Lower lobe of right lung (tissue), 2 donors: ENCODE measurements around the gene DPP6. TPM values are rescaled to one million over a fixed set of nuclear protein-coding genes. Genes with fewer than 3 reads are reported as not detected.

ENCODE experiments used
- ATAC-seq, 2 donors: fragments of 200-7000 bp; cut with Tn5 transposase; one replicate each; pipeline ENCODE4 v1.9.1; 2020 to 2022; ENCODE audit warnings: mild to moderate bottlenecking in 2 of 2, moderate library complexity in 2 of 2
- DNase-seq: peaks from one replicate; pipeline ENCODE4 v3.0.0-alpha.2; 2020
- H3K27ac ChIP-seq: fragments of 200-600 bp; one replicate; pipeline ENCODE4 v1.8.0; 2022
- H3K27me3 ChIP-seq: fragments of 200-600 bp; one replicate; pipeline ENCODE4 v1.8.0; 2022; ENCODE audit warnings: low read depth
- H3K36me3 ChIP-seq: fragments of 200-600 bp; one replicate; pipeline ENCODE4 v1.8.0; 2022; ENCODE audit warnings: mild to moderate bottlenecking
- H3K4me1 ChIP-seq: fragments of 200-600 bp; one replicate; pipeline ENCODE4 v1.8.0; 2022
- H3K4me3 ChIP-seq: fragments of 200-600 bp; one replicate; pipeline ENCODE4 v1.8.0; 2022; ENCODE audit warnings: mild to moderate bottlenecking
- H3K9me3 ChIP-seq: fragments of 200-600 bp; one replicate; pipeline ENCODE4 v1.8.0; 2022
- CTCF ChIP-seq: fragments of 200-600 bp; IDR thresholded peaks from one replicate; pipeline ENCODE4 v1.8.0; 2022; ENCODE audit warnings: antibody characterized with exemption, mild to moderate bottlenecking
- intact Hi-C: fragments of 100-400 bp; cut with DNase I; formaldehyde crosslinking; loops from one replicate; pipeline ENCODE4 v1.11.0; 2022
- total RNA-seq: library from RNA; stranded (reverse); fragmentation: NEBNext Ultra II Directional; extraction: Animal tissue kit (Norgen Biotek cat#: 25700); gene quantifications from one replicate; pipeline ENCODE4 v1.2.1, GENCODE V29; 2021
- donor health status: DM: no; HTN: yes; CAD: no; lungs with severe emphysema.

The DPP6 gene
- total RNA-seq, 1 donor from 2014 or later = 0.71 TPM

GRCh38 chr7:154882931-154883474 lies 830.8 kb downstream of the DPP6 start:
- Histone ChIP-seq H3K27ac (no peak overlapping the region), H3K36me3 (no peaks in the 10 kb centered on the region), H3K27me3 (no peaks in the 10 kb centered on the region), H3K9me3 (no peaks in the 10 kb centered on the region), H3K4me3 (no peak overlapping the region), H3K4me1 (no peaks in the 10 kb centered on the region)
- ATAC-seq (no peak), DNase-seq (no peak)
- no peak for TF ChIP-seq CTCF
- intact Hi-C loops = no loop called here

DNA sequence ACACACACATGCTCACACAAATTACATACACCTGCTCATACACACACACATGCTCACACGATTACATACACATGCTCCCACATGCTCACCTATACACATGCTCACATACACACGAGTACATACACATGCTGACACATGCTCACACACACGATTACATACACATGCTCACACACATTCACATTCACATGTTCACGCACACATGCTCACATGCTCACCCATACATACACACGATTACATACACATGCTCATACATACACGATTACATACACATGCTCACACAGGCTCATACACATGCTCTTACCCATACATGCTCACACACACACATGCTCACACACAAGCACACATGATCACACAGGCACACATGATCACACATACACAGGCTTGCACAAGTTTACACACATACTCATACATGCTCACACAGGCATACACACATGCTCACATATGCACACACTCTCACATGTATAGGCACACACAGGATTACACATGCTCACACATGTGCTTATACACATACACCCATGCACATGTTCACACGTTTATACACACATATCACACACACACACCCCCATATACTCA lies 832.2 kb downstream of the DPP6 start:
- no peaks in the 10 kb centered on the region for H3K4me1 ChIP-seq
- no peak for DNase-seq
- no peak for TF ChIP-seq CTCF
- ATAC-seq = no peak
- intact Hi-C loops = no loop called here
- H3K27ac ChIP-seq = no peak overlapping the region
- H3K36me3 ChIP-seq = no peaks in the 10 kb centered on the region
- H3K9me3 ChIP-seq = no peaks in the 10 kb centered on the region
- H3K27me3 ChIP-seq = no peaks in the 10 kb centered on the region
- no peak overlapping the region for H3K4me3 ChIP-seq

DNA sequence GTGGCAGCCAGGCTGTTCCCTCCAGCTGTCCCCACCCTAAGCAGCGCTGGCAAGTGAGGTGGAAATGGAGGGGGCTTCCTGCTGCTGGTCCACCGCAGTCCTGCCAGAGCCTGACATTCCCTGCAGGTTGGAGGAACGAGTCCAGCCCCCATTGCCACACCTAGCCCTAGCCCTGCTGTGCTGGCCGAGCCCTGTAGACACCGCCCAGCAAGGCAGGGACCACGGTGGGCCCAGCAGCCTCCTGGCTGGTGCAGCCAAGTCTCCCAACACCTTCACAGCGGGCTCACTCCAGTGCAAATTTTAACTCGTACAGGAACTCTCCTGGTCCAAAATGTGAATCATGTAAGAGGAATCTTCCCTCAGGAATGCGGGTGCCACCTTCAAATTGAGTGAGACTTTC lies 834.4 kb downstream of the DPP6 start:
- no peak for ATAC-seq
- Histone ChIP-seq H3K9me3 (no peaks in the 10 kb centered on the region), H3K36me3 (no peaks in the 10 kb centered on the region), H3K4me3 (no peak overlapping the region), H3K27ac (no peak overlapping the region), H3K4me1 (no peaks in the 10 kb centered on the region), H3K27me3 (peaks cover 6% of the 10 kb centered on the region)
- no peak for DNase-seq
- intact Hi-C loops = no loop called here
- no peak for TF ChIP-seq CTCF

GRCh38 chr7:154888690-154889089 lies 836.5 kb downstream of the DPP6 start:
- H3K9me3 ChIP-seq = no peaks in the 10 kb centered on the region
- no peak overlapping the region for H3K4me3 ChIP-seq
- H3K36me3 ChIP-seq = no peaks in the 10 kb centered on the region
- H3K27ac ChIP-seq = no peak overlapping the region
- TF ChIP-seq CTCF = no peak
- intact Hi-C loops = no loop called here
- ATAC-seq = no peak
- H3K27me3 ChIP-seq = peaks cover 17% of the 10 kb centered on the region
- H3K4me1 ChIP-seq = no peaks in the 10 kb centered on the region
- DNase-seq = no peak

DNA sequence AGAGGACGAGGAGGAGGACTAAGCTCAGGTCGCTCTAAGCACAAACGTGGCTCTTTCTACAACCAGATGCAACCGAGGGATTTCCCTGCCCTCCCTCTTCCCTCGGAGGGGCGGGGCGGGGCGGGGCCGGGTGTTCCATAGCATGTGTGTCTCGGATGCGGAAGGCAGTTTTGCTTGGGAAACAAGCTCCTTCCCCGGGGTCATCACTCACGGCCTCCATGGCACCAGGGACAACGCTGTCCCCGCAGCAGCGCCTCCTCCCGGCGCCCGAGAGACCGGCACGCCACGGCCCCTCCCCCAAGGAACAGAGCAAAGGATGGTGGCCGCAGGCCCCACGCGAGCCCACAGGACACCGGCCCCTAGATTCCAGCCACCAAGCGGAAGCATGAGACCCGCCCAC lies 840.3 kb downstream of the DPP6 start:
- H3K9me3 ChIP-seq = no peaks in the 10 kb centered on the region
- no peak overlapping the region for H3K27ac ChIP-seq
- TF ChIP-seq CTCF = no peak
- ATAC-seq = no peak
- no peak overlapping the region for H3K4me3 ChIP-seq
- H3K36me3 ChIP-seq = no peaks in the 10 kb centered on the region
- no peaks in the 10 kb centered on the region for H3K4me1 ChIP-seq
- intact Hi-C loops = no loop called here
- DNase-seq = no peak
- H3K27me3 ChIP-seq = peaks cover 28% of the 10 kb centered on the region
